Stimulated activated CD8-positive, alpha-beta memory T cell treated with anti-CD3 and anti-CD28 coated beads, Interleukin-4, amount 100 ng/mL, for 1 hour (primary cell): Measurements from ENCODE around the gene BPIFB3.

ENCODE experiments used
- DNase-seq, 2 donors: peaks; one replicate each; pipeline ENCODE4 v3.0.0-alpha.2; 2020; ENCODE audit warnings: low read depth in 2 of 2, low spot score in 1 of 2

BPIFB3 gene

DNA sequence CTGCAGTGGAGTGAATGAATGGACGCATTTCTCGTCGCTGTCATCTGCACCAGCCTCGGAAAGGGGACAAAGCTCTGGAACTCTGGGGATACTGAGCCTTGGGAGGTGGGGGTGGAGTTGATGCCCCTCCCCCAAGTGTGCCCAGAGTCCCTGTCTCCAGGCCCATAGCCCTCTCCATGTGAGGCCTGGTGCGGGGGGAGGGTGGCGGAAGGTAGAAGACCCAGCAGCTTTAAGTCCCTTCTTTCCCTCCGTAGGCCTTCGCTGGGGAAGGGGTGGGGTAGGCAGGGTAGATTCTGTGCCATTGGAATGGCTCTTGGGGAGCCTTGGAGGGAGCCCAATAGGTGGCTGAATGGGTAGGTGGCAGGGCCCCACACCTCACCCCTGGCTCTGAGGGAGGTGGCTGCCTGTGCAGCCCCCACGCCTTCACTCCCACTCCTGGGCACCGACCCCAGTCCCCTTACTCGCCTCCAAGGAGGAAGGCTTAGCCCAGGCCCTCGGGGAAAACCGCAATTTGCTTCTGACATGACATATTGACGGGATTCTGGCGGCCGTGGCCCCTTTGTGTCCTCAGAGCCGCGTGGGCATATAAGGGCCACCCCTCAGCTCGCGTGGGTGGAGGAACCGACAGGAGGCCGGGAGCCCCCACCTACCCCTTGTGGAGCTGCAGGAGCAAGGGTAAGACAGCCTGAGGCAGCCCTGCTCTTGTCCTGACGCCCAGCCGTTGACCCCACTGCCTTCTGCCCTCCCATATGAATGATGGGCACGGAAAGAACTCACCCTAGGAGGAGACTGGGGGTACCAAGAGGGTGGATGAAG, at the start of gene BPIFB3:
BPIFB3 (plus strand) TSS at position 613 of the 816 bp plus-strand sequence. CDS start 1,533 bp downstream, outside the sequence.
- DNase-seq: no peak

DNA sequence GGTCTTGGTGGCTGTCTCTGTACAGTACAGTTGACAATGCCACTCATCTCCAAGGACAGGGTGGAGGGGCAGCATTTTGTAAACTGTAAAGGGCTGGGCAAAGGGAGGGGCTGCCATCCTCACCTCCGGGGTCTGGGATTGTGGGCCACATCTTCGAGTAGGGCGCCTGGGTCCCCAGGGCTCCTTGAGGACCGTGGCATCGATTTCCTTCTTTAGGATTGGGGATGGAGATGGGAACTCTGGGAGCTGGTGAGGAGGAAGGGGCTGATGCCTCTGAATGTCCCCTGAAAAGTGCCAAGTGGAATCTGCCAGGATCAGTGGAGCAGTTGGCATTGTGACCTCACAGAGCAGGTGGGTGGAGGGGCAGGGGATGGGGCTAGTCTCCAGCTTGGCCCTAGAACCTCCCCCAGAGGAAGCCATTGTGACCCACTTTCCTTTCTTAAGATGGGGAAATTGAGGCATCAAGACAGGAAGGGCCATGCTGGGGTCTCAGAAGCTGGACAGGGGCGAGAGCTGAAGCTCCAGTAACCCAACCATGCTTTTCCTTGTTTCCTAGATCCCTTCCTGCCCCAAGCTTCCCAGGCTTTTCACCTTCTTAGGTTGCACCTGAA, 49.5 kb upstream of the BPIFB3 start, which contains the start of gene SUN5:
SUN5 (minus strand) TSS at position 293 of the 611 bp plus-strand sequence; CDS start at position 200, 93 bp downstream.
- DNase-seq: no peak

DNA sequence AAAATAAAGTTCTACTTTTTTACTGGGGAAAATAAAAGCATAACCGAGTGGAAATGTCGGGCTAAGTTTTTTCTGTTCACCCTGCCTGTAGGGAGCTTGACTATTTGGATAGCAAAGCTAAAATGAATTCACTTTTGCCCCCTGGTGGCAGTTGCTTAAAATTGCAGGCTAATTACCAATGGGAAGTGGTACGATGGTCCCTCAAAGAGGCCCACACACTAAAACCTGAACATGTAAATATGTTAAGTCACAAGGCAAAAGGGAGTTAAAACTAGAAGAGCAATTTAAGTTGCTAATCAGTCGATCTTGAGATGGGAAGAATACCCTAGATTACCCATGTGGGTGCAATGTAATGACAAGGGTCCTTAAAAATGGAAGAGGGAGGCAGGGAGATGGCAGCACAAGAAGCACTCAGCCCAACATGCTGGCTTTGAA, 48.6 kb upstream of the BPIFB3 start:
- no peak for DNase-seq

DNA sequence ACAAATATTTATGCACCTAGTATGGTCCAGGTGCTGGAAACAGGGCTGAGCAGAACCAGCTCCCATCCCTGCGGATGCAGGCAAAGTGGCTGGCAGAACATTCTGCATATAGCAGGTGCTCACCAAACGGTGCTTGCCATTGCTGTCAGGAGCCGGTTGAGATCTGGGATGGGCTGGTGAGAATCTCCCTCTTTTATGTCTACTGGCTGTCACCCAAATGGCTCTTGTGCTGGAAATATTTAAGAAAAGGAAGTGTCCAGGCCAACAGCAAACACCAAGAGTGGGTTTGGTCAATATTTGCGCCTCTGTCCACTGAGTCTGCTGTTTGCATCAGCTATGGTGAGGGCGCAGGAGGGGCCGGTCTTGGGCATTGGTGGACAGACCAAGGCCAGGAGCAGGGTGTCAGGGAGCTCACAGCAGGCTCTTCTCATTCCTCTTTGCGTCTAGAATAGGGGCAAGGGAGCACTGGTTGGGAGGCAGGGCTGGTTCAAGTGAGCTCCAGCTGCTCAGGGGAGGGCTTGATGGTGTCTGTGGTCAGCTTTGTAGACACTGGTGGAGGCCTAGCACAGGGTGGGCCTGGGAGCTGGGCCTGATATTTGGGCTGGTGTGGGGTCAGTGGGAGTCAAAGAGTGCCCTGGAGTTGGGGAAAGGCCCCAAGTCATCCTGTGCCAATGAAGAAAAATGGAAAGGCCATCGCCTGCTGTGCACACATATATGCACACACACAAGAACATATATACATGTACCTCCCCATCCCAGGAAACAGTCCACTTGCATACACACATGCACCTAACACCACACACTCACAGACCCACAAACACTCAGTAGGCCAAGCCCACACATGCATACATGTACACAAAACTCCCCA, 47.6 kb upstream of the BPIFB3 start:
- DNase-seq: no peak

DNA sequence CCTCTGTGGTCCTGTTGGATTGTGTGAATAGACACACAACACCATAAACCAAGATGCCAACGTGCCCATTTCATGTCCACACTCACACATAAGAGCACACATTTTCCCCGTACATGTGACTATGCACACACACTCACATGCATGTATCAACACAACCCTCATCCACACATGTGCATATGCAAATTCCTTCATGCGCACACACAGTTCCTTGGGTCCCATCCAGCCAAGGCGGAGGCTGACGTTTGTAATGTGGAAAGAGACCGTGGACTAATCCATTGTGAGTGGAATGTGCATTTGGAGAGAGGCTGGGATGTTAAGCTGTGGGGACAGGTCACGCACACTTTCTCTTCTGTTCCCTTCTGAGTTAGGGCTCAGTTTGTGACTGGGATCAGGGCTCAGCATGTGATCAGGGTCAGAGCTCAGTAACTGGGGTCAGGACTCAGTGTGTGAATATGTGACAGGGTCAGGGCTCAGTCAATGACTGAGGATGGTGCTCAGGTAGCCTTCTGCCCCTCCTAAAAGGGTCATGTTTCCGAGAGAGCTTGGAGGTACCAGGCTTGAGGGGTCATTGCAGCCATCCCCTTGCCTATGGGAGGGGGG, 46.8 kb upstream of the BPIFB3 start:
- no peak for DNase-seq

DNA sequence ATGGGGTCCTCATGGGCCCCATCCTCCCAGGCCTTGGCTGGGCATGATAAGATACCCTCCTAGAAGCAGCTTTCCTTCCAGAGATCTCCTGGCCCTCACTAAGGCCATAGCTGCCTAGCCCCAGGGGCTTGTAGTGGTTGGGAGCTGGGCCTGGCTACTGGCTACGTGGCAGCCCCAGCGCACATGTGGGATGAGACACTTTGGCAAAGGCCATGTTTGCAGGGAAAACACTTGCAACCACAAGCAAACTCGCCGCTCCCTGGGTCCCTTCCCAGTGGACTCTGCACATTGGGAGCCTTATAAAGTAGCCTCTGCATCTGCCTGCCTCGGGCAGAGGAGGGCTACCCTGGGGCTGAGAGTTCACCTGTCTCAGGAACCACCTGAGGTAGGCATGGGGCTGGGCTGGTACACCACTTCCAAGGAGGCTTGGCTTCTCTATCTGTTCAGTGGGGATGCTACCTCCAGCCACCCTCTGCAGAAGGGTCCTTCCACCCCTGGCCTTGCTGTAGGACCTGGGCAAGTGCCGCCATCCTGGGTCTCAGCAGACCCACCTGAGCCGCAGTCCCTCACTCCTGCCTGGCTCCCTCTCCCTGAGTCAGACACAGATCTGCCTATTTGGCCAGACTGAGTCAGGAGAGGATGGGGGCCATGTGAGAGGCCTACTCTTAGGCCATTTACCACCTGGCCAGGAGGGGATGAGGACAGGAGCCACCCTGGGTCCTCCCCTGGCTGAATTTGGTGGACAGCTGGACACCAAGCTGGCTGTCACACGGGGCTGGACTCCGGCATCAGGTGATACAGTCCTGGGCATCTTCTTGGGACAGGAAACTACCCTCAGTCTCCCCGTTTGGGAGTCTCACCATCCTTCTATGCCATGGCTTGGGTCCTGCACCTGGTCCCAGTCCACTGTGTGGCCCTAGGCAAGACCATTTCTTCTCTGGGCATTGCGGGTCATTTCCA, 46.0 kb upstream of the BPIFB3 start, which contains the start of gene BPIFB2:
BPIFB2 (plus strand) TSS at position 329 of the 960 bp plus-strand sequence. CDS start 871 bp downstream, outside the sequence.
- DNase-seq: no peak

DNA sequence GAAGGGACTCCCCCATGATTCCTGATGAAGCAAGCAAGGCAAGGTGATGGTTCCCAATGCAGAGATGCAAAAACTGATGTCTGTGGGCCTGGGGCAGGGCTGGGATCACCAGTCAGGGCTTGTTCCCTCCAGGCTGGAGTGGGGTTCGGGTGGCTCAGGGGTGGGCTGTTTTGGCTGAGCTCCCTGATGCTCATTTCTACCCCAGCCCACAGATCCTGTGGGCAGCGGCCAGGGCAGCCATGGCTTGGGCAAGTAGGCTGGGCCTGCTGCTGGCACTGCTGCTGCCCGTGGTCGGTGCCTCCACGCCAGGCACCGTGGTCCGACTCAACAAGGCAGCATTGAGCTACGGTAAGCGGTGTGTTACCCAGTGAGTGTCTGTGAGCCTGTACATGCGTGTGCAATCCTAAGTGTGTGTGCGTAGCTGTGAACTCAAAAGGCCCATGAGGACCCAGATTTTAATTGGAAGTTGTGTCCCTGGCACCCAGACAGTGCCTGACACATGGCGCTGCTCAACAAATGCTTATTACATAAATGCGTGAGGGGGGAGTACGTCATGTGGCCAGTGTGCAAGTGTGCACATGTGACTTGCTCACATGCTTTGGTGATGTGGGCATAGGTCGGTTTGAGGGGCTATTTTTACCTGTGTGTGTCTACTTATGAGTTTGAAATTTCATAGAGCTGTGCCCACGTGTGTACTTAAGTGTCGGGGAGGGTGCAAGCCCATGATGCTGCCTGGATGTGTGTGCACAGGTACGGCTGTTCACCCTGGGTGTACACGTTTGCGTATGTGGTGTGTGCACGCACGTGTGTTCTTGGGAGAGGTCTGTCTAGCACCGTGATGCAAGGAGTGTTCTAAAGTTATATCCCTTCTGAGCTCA, 45.1 kb upstream of the BPIFB3 start:
- no peak for DNase-seq

DNA sequence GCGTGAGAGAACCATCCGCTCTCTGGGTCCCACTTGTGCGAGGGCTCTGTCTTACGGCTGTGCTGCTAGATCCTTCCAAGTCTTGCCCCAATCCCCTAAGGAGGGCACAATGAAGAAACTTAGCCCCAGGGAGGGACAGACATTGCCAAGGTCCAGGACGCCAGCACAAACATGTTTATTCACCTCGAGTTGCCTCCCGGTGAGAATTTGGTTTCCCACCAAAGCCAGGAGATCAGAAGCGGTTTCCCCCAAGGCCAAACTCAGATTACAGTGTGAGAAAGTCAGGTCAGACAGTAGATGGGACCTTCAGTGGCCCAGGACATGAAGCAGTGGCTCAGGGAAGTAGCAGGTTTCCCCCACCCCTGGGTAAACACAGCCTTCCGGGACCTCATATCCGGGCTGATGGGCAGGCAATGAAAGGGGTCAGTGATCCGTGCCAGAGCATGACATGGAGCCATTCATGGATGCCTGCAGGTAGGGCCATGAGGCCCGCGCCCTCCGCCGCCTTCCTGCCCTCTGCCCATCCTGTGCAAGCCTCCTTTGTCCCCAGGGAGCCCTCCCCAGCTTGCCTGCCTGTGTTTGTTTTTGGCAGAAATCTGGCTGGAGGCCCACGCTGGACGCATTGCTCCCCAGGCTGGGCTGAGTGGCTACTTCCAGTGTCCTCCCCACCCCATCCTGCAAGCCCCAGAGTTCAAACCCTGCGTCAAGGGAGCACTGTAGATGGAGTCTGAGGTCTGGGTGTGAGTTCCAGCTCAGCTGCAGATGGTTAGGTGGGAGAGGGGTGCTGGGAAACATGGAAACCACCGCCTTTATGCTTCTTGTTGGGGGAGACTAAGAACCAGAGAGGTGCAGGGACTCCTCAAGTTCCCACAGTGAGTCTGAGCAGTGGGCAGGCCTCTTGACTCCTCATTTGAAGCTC, 44.2 kb upstream of the BPIFB3 start:
- no peak for DNase-seq

DNA sequence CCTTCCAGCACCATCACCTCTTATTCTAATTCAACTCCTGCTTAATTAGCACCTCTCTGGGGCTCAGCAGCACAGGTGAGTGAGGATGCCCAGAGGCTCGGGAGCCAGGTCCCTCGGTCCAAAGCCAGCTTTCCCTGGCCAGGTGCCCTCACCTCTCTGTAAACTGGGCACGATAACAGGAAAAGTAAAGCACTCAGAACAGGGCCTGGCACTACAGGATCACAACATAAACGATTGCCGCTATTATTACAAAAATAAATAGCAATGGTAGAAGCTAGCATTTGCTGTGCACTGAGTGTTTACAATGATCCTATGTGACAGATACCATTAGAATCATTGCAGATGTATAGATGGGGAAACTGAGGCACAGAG, 43.6 kb upstream of the BPIFB3 start:
- no peak for DNase-seq

GRCh38 chr20:33010674-33011449, 42.8 kb upstream of the BPIFB3 start:
- DNase-seq: no peak

- DNase-seq: no peak
Observed at GRCh38 chr20:33012327-33013189, 41.1 kb upstream of the BPIFB3 start.

DNA sequence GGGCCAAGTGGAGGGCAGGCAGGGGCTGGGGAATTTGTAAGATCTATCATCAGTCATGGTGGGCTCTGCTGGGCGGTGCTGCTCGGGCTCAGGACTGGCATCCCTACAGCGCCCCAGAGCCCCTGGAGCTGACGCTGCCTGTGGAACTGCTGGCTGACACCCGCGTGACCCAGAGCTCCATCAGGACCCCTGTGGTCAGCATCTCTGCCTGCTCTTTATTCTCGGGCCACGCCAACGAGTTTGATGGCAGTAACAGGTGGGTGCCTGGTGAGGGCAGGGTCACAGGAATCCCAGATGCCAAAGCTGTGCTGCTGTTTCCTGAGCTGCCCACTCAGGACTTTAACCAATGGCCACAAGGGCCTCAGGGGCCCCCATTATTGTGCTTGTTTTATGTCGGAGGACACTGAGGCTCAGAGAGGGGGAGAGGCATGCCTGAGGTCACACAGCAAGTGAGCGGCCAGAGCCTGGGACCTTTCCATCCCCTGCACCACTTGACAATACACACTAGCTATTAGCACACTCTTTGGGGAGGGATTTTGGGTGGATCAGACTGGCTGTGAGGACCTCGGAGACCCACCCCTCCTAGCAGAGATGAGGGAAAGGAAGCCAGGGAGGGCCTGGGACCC, 39.9 kb upstream of the BPIFB3 start:
- DNase-seq: no peak

GRCh38 chr20:33014336-33015113, 39.2 kb upstream of the BPIFB3 start:
- DNase-seq: no peak

DNA sequence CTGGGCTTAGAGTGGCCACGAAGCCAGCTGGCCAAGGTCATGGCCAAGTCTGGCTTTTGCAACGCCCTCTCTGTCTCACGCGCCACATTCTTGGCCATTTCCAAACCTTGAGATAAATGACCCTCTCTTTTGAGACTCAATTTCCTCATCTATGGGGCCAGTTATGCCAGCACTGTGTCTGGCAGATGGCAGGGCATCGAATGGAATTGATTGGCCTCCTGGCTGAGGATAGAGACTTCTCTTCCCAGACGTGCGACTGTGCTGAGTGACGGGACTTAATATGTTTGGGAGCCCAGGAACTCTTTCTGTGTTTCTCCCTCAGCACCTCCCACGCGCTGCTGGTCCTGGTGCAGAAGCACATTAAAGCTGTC, 38.6 kb upstream of the BPIFB3 start:
- DNase-seq: no peak
